Measurements from ENCODE around the gene TACC3.

TACC3 gene

DNA sequence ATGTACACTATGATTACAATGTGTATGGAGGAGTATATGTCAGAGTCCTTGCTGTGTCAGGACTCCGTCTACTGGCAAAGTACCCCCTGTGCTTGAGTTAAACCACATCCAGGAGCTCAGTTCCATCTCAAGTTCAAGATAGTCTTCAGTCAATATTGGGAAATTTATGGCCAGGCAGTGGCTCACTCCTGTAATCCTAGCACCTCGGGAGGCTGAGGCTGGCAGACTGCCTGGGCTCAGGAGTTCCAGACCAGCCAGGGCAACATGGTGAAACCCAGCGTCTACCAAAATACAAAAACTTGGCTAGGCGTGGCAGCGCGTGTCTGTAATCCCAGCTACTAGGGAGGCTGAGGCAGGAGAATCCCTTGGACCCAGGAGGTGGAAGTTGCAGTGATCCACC lies 15.0 kb upstream of the TACC3 start:
- H3K36me3 ChIP-seq (ENCODE audit: insufficient read depth, low read length): peaks cover 40% of the 10 kb centered on the region
- peaks cover 19% of the 10 kb centered on the region for H3K4me1 ChIP-seq (ENCODE audit: control insufficient read depth, insufficient read depth, low read length, unreplicated experiment)
- H3K79me2 ChIP-seq (ENCODE audit: control insufficient read depth, insufficient read depth, low read length, unreplicated experiment): peaks cover 89% of the 10 kb centered on the region
- H3K27ac ChIP-seq (ENCODE audit: low read depth, low read length): no peak overlapping the region
- H3K4me3 ChIP-seq (ENCODE audit: low read depth, low read length): no peak overlapping the region
- H2AFZ ChIP-seq (ENCODE audit: low read length, unreplicated experiment): no peak overlapping the region
- H3K27me3 ChIP-seq (ENCODE audit: insufficient read depth, low read length): no peaks in the 10 kb centered on the region

DNA sequence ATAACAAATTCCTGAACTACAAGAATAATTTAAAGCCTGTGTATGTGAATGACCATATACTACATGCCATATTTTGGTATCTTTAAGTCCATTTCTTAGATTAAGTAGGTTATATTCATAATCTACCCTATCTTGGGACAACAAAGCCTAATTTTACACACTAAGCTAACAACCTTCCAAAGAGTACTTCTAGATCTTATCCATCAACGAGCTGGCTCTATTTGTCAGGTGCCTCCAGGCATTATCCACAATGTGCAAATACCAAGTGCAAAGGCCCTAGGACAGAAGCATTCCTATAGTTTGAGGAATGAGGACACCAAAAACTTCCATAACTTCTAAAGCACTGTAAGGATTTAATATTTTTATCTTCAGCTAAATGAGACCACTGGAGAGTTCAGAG lies 12.7 kb upstream of the TACC3 start:
- peaks cover 31% of the 10 kb centered on the region for H3K36me3 ChIP-seq (ENCODE audit: insufficient read depth, low read length)
- H3K79me2 ChIP-seq (ENCODE audit: control insufficient read depth, insufficient read depth, low read length, unreplicated experiment): peaks cover 84% of the 10 kb centered on the region
- H3K27me3 ChIP-seq (ENCODE audit: insufficient read depth, low read length): no peaks in the 10 kb centered on the region
- H3K27ac ChIP-seq (ENCODE audit: low read depth, low read length): no peak overlapping the region
- peaks cover 17% of the 10 kb centered on the region for H3K4me1 ChIP-seq (ENCODE audit: control insufficient read depth, insufficient read depth, low read length, unreplicated experiment)
- H2AFZ ChIP-seq (ENCODE audit: low read length, unreplicated experiment): no peak overlapping the region
- no peak overlapping the region for H3K4me3 ChIP-seq (ENCODE audit: low read depth, low read length)

DNA sequence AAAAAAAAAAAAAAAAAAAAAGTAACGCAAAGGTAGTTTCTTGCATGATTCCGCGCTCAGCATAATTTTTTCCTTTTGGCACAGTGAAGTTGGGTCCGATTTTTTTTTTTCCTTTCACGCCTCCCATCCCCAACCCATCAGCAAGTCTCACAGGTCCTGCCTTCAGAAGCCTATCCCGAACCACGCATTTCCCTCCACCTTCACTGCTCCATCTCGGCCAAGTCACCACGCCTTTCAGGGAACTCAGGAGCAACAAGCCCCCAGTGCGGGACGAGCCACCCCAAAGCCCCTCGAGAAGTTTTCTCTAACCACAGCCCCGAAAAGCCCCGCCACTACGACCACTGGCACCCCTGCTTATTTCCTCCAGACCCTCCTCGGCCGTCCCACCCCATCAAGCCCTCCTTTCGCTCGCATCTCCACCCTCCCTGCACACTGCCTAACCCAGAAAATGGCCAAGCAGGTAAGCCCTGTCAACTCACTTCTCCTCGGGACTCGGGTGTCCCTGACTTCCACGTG lies 10.2 kb upstream of the TACC3 start:
- Histone ChIP-seq H3K4me3 (ENCODE audit: low read depth, low read length) (peak overlapping the region; percentile 100), H3K36me3 (ENCODE audit: insufficient read depth, low read length) (peaks cover 12% of the 10 kb centered on the region; the same call in 1 of the 2 replicates), H3K4me1 (ENCODE audit: control insufficient read depth, insufficient read depth, low read length, unreplicated experiment) (peaks cover 33% of the 10 kb centered on the region), H3K27me3 (ENCODE audit: insufficient read depth, low read length) (no peaks in the 10 kb centered on the region), H3K27ac (ENCODE audit: low read depth, low read length) (peak overlapping the region; percentile 97), H3K79me2 (ENCODE audit: control insufficient read depth, insufficient read depth, low read length, unreplicated experiment) (peaks cover 72% of the 10 kb centered on the region), H2AFZ (ENCODE audit: low read length, unreplicated experiment) (peak overlapping the region; percentile 51)

DNA sequence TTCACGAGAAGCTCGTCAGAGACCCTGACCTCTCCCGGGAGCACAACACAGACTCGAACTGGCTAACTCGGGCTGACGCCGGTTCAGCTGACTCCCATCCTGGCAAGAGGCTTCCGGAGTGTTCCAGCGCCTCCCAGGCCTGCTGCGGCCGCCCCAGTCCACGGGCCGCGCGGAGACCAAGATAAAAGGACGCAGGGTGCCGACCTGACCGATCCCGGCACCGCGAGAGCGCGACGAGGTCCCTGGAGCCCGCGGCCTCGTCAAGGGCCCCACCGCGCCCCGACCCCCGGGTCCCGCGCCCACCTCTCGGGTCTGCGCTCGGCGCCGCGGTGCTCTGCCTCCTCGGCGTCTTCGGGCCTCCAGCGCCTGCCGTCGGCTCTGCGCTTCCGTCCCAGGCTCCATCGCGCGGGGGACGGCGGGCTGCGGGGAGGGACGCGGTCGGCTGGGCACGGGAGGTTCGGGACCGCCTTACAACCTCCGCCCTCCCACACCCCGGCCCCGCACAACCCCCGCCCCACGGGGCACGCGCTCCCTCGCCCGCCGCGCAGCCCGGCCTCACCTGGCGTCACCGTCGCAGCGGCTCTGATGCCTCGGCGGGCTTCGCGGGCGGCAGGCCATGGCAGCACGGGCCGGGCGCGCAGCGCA lies 9.6 kb upstream of the TACC3 start:
- Histone ChIP-seq H3K27ac (ENCODE audit: low read depth, low read length) (peak overlapping the region; percentile 97), H3K4me3 (ENCODE audit: low read depth, low read length) (peak overlapping the region; percentile 100), H3K36me3 (ENCODE audit: insufficient read depth, low read length) (peaks cover 7% of the 10 kb centered on the region; the same call in 1 of the 2 replicates), H3K27me3 (ENCODE audit: insufficient read depth, low read length) (no peaks in the 10 kb centered on the region), H2AFZ (ENCODE audit: low read length, unreplicated experiment) (peak overlapping the region; percentile 51), H3K4me1 (ENCODE audit: control insufficient read depth, insufficient read depth, low read length, unreplicated experiment) (peaks cover 33% of the 10 kb centered on the region), H3K79me2 (ENCODE audit: control insufficient read depth, insufficient read depth, low read length, unreplicated experiment) (peaks cover 71% of the 10 kb centered on the region)

DNA sequence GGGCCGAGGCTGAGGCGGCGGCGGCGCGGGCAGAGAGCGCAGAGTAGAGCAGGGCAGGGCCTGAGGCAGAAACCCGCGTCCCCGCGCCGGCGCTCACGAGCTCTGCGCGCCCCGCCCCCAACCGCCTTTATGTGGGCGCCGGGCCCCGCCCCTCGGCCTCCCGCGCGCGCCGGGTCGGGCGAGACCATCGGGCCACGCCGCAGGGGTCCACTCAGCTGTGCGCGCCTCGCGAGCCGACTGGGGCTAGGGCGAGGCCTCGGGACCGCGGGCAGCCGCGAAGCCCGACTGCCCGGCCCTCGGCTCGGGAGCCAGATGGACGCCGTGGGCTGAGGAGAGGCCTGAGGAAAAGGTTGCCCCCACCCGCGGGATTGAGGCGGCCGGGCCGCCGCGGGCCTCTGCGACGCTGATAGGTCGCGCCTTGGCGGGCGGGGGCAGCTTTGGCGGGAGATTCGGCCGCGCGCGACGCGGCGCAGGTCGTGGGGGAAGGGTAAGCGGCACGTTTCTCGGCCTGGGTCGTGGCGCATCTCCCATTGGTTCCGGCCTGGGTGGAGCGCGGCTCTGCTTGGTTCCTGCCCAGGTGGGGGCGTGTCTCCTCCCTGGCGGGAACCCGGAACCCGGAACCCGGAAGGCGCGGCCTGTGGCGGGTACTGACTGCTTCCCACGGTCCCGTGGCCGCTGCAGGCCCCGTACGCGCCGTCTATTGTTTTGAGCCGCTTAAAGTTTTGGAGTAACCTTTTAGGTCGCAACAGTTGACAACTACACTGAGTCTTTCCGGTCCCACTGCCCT lies 8.9 kb upstream of the TACC3 start, which contains the start of gene SLBP:
Gene SLBP (minus strand): TSS at position 104 of the 787 bp plus-strand sequence. CDS start 131 bp downstream, outside the sequence.
- Histone ChIP-seq H3K36me3 (ENCODE audit: insufficient read depth, low read length) (peaks cover 7% of the 10 kb centered on the region; the same call in 1 of the 2 replicates), H2AFZ (ENCODE audit: low read length, unreplicated experiment) (peak within 1 kb of the TSS; percentile 88), H3K4me1 (ENCODE audit: control insufficient read depth, insufficient read depth, low read length, unreplicated experiment) (peaks cover 33% of the 10 kb centered on the region), H3K4me3 (ENCODE audit: low read depth, low read length) (peak within 1 kb of the TSS; percentile 100), H3K27me3 (ENCODE audit: insufficient read depth, low read length) (no peaks in the 10 kb centered on the region), H3K79me2 (ENCODE audit: control insufficient read depth, insufficient read depth, low read length, unreplicated experiment) (peaks cover 76% of the 10 kb centered on the region), H3K27ac (ENCODE audit: low read depth, low read length) (peak within 1 kb of the TSS; percentile 97)

DNA sequence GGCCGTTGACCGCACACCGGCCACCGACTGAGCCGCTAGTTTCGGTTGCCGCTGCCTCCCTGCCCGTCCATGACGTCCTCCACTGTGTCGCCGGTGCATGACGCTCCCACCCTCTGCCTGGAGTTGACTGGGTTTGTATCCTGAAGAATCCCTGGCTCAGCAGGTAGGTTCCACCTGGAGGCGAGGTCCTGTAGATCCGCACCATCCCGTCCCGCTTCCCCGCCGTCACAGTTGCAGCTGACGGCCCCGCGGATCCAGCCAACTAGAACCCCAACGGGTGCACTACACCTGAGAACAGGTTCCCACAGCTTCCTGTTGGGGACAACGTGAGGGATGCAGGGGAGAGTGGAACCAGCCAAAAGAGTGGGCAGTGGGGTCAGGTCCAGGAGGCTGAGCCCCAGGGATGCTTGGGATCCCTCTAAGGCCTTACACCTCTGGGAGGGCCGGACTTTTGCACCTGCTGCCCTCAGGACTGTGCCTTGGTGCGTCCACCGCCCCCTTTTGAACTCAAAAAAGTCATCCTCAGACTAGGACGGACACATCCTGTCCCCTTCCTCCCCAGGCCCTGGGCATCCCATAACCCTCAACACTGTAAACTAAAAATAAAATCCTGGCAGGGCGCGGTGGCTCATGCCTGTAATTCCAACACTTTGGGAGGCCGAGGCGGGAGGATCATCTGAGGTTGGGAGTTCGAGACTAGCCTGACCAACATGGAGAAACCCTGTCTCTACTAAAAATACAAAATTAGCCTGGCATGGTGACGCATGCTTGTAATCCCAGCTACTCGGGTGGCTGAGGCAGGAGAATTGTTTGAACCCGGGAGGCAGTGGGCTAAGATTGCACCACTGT lies 8.1 kb upstream of the TACC3 start:
- Histone ChIP-seq H3K4me1 (ENCODE audit: control insufficient read depth, insufficient read depth, low read length, unreplicated experiment) (peaks cover 32% of the 10 kb centered on the region), H2AFZ (ENCODE audit: low read length, unreplicated experiment) (no peak overlapping the region), H3K4me3 (ENCODE audit: low read depth, low read length) (peak overlapping the region; percentile 100), H3K36me3 (ENCODE audit: insufficient read depth, low read length) (peaks cover 7% of the 10 kb centered on the region; the same call in 1 of the 2 replicates), H3K27me3 (ENCODE audit: insufficient read depth, low read length) (no peaks in the 10 kb centered on the region), H3K27ac (ENCODE audit: low read depth, low read length) (peak overlapping the region; percentile 97), H3K79me2 (ENCODE audit: control insufficient read depth, insufficient read depth, low read length, unreplicated experiment) (peaks cover 76% of the 10 kb centered on the region)

DNA sequence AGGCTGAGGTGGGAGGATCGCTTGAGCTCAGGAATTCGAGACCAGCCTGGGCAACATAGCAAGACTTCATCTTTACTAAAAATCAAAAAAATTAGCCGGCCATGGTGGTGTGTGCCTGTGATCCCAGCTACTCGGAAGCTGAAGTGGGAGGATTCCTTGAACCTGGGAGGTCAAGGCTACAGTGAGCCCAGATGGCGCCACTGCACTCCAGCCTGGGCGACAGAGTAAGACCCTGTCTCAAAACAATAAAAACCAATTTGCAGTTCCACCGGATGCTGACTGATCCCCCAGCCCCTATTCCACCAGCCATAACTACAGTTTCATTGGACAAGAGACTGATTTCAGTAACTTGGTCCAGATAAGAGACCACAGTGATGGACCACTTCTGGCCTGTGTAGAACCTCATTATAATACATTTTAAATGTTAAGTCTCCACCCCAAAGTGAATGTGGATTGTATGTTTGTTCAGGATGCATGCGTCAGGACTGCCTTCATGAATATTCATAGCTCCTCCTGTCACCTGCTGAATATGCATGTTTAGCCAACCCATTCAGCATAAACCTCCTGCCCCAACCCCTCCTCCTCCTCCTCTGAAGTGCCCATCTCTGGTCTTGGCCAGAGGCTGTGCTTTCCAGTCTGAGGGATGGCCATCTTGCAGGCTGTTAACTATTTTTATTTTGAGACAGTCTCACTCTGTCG lies 6.9 kb upstream of the TACC3 start:
- Histone ChIP-seq H3K27ac (ENCODE audit: low read depth, low read length) (no peak overlapping the region), H3K36me3 (ENCODE audit: insufficient read depth, low read length) (peaks cover 7% of the 10 kb centered on the region; the same call in 1 of the 2 replicates)

DNA sequence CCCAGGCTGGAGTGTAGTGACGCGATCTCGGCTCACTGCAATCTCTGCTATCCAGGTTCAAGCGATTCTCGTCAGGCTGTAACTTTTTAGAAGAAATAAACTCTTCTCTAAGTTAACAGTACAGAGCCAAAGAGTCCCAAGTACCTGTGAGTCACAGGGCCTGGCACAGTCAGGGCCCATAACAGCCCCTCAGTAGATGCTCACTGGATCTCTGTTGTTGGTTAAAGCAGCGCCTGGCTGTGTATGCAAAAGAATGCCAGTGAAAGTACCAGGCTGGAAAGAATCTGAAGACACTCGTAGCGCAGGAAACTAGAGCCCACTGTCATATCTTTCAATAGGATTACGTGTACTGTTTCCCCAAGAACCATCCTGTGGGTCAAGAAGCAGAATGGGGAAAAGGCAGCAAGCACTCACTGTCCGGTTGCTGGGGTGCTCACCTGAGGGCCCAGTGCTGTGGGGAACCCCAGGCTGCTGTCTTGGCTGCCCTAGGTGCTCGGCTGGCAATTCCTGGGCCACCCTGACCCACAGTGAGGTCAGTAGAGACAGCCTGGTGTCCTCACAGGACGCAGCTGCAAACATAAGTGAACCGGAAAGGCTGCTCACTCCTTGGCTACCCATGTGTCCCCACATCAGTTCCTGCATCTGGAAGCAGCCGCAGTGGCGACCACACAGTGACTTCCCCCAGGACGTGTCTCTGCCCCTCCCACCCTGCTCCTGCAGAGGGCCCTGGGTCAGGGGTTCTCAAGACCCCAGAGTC lies 6.1 kb upstream of the TACC3 start:
- Histone ChIP-seq H3K27ac (ENCODE audit: low read depth, low read length) (no peak overlapping the region), H2AFZ (ENCODE audit: low read length, unreplicated experiment) (no peak overlapping the region), H3K4me1 (ENCODE audit: control insufficient read depth, insufficient read depth, low read length, unreplicated experiment) (peaks cover 27% of the 10 kb centered on the region), H3K27me3 (ENCODE audit: insufficient read depth, low read length) (no peaks in the 10 kb centered on the region), H3K79me2 (ENCODE audit: control insufficient read depth, insufficient read depth, low read length, unreplicated experiment) (peaks cover 74% of the 10 kb centered on the region), H3K4me3 (ENCODE audit: low read depth, low read length) (no peak overlapping the region), H3K36me3 (ENCODE audit: insufficient read depth, low read length) (peaks cover 4% of the 10 kb centered on the region; the same call in 1 of the 2 replicates)

More for the DNA sequence above, 6.9 kb upstream of the TACC3 start:
- Histone ChIP-seq H3K4me1 (ENCODE audit: control insufficient read depth, insufficient read depth, low read length, unreplicated experiment) (peaks cover 26% of the 10 kb centered on the region), H3K4me3 (ENCODE audit: low read depth, low read length) (peak overlapping the region; percentile 100), H3K27me3 (ENCODE audit: insufficient read depth, low read length) (no peaks in the 10 kb centered on the region), H3K79me2 (ENCODE audit: control insufficient read depth, insufficient read depth, low read length, unreplicated experiment) (peaks cover 74% of the 10 kb centered on the region), H2AFZ (ENCODE audit: low read length, unreplicated experiment) (no peak overlapping the region)

DNA sequence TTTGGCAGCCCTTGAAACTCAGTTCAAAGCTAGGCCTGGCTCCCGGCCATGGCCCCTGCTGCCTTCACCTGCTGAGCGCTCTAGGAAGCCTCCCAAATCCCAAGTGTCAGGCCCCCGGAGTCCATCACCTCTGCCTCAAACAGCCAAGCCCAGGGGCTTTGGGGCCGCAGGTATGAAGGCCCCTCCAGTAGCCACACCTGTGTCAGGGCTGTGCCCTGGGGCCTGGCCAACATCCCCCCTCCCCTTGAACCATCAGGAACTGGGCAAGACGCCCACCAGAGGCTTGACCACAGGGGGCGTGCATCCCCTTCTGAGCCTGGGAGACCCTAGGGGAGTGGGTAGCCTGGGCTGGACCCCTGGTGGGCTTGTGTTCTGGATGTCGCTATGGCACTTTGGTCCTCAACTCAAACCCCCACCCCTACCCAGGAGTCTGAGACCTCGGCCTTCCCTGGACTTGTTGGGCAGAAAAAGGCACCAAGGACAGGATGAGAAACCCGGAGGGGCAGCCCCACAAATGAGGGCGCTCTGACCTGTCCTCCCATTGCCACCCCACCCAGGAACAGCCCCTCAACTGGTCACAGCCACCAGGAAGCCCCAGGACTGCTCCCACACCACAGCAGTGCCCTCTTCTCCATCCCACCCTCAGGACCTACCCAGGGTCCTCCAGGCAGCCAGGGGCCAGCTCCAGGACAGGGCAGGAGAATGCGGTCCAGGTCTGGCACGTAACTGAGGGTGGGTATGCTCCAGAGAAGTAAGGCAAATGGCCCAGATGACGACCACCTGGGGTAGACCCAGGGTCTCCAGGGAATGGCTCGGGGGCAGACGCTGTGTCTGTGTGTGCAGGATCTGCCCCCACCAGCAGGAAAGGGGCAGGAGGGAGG lies 5.0 kb upstream of the TACC3 start:
- H3K27me3 ChIP-seq (ENCODE audit: insufficient read depth, low read length): no peaks in the 10 kb centered on the region
- peaks cover 68% of the 10 kb centered on the region for H3K79me2 ChIP-seq (ENCODE audit: control insufficient read depth, insufficient read depth, low read length, unreplicated experiment)
- H2AFZ ChIP-seq (ENCODE audit: low read length, unreplicated experiment): no peak overlapping the region
- peaks cover 22% of the 10 kb centered on the region for H3K4me1 ChIP-seq (ENCODE audit: control insufficient read depth, insufficient read depth, low read length, unreplicated experiment)
- no peak overlapping the region for H3K4me3 ChIP-seq (ENCODE audit: low read depth, low read length)
- no peaks in the 10 kb centered on the region for H3K36me3 ChIP-seq (ENCODE audit: insufficient read depth, low read length)
- H3K27ac ChIP-seq (ENCODE audit: low read depth, low read length): no peak overlapping the region

All from ACC112 (cell line).